ENCODE measurements around the gene LRRC7.
"Not testable (repeated sequence)": the region's sequence is repeated elsewhere in the genome, so short reads cannot be mapped to it uniquely, and the experiment has no call there.

Gene LRRC7

GRCh38 chr1:69911301-69911801 lies 343.6 kb downstream of the LRRC7 start:
- no peak for DNase-seq

DNA sequence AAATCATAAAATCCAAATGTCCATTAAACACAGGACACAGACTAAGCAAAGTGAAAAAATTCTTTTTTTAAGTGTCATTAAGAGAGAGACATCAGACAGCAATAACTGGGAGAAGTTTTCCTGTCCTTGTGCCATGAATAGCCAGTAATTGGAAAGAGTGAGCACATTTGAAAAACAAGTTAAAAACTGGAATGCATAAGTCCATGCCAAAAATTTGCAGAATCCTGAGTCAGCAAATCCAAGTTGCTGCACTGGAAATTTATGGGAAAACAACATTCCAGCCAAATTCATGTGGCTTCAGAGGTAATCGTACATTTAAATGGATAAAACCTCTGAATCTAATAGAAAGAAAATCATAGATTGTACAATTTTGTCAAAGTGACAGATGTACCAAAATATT lies 346.3 kb downstream of the LRRC7 start:
- no peak for DNase-seq

DNA sequence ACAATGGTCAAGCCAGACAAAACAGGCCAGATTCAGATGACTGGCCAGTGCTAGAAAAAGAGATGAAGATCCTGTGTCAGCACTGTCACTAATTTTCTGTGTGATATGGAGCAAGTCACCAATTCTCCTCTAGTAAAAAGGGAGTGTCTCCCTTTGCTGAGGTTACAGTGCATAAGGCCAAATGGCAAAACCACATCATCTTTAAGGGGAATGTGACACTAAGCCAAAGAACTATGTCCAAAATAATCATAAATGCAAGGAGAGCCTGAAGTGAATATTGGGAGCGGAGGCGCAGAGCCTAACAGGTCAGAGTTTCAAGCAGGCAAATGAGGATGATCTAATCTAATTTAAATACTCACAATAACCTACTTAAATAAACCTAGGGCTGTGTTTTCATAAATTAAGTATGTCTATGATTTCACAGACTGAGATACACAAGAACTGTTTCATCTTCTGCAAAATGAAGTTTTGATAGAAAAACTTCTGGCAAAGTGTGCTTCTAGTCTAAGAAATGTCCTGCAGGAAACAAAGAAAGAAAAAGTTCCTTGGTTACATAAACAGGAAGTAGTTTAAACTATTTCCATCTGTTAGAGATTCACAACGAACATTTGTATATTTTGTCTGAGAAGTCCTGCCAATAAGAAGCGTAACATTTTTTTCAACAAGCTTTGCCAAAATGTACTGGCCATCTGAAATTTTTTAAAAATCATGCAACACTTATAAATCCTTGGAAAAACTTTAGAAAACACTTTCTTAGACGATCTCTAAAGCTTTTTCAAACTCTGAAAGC lies 347.4 kb downstream of the LRRC7 start:
- no peak for DNase-seq

DNA sequence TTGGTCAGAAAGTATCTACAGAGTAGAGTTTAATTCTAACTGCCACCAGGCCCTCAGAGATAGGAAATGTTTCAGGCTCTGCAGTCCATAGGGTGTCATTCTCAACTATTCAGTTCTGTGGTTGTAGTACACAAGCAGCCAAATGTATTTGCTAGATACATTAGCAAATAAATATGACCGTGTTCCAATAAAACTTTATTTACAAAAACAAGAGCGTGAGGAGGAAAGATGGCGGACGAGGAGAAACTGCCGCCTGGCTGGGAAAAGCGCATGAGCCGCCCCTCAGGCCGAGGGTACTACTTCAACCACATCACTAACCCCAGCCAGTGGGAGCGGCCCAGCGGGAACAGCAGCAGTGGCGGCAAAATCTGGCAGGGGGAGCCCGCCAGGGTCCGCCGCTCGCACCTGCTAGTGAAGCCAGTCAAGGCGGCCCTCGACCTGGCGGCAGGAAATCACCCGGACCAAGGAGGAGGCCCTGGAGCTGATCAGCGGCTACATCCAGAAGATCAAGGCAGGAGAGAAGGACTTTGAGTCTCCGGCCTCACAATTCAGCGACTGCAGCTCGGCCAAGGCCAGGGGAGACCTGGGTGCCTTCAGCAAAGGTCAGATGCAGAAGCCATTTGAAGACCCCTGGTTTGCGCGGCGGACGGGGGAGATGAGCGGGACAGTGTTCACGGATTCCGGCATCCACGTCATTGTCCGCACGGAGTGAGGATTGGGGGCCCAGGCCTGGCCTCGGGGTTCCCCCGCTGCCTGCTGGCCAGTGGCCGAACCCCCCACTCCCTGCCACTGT lies 351.6 kb downstream of the LRRC7 start:
- no peak for DNase-seq

GRCh38 chr1:69919922-69920273 lies 352.2 kb downstream of the LRRC7 start:
- DNase-seq, result no peak

DNA sequence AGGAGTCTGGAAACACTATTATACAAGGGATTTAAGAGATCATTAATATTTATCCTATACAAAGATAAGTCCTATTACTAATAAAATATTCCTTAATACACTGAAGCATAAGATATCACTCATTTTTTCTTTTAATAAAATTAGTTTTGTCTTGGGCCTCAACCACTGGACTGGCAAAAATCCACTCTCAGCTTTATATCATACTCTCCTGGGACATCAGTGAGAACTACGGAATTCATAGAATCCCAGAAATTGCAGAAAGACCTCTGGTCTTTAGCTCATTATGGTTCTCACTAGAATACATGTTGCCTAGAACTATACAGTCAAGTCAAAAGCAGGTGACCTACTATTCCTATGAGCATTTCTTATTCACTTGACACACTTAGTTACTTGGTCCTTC lies 352.7 kb downstream of the LRRC7 start:
- no peak for DNase-seq

DNA sequence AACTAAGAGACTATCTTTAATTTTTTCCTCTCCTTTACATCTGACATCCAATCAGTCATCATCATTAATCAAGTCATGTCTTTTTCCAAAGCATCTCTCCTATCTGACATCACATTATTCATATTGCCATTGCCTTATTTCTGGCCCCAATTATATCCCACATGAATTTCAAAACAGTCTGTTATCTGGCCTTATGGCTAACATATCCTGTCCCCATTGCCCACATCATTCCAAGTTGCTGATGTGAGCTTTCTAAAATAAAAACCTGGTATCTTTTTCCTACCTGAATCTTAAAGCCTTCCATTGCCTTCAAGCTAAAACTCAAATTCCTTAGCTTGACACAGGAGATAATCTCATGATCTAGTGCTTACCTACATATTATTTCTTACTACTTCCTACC lies 353.8 kb downstream of the LRRC7 start:
- DNase-seq, result no peak

- DNase-seq, result not testable (repeated sequence)
Observed at GRCh38 chr1:69928234-69928633, 360.5 kb downstream of the LRRC7 start.

- DNase-seq, result no peak
Observed at GRCh38 chr1:69929308-69930057, 361.8 kb downstream of the LRRC7 start.

- DNase-seq, result no peak
Observed at GRCh38 chr1:69930396-69930795, 362.7 kb downstream of the LRRC7 start.

DNA sequence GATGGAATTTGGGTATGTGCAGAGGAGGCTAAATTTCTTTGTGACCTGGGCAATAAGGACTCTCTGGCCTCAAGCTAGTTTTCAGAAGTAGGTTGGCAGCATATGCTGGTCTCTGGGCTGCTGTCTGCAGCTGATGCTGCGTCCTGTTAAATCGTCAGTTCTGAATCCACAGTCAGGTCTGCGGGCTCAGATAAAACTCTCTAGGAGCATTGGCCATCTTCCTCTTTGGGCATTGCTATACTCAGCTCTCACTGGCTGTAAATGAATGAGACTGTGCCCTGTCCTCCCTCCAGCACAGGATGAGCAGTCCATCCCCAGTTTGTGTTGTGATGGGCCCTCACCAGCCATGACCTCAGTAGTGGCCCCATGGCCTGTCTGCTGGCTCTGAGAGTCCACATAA lies 365.0 kb downstream of the LRRC7 start:
- no peak for DNase-seq

DNA sequence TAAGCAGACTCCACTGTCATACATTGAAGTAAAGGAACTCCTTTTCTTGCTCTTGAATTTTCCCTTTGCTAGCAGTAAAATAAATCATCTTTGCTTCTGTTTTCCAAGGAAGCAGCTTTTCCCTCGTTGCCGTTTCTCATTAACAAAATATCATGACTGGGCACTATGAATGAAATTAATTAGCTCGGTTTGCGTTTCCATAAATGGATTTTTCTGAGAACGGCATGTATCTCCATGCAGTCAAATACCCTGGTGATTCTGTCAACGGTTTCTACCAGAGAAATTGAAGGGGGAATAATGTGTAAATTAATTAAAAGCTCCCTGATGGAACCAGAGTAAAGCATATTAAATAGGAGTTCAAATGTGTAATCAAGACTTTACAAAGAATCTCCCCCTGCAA lies 372.5 kb downstream of the LRRC7 start:
- no peak for DNase-seq

DNA sequence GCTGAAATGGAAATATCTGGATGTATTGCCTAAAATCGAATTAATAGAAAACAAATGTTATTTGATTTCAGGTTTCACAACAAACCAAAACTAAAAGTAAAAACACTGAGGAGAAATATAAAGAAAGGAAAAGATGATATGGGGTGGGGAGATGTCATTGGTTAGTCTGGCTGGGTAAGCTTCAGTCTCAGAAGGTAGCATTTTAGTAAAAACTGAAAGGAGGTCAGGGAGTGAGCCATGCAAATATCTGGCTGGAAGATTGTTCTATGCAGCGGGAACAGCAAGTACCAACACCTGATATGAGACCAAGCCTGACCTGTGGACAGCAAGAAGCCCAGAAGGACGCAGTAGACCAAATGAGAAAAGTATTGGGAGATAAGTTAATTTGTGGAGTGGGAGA lies 373.1 kb downstream of the LRRC7 start:
- DNase-seq, result no peak

GRCh38 chr1:69943030-69943429 lies 375.3 kb downstream of the LRRC7 start:
- DNase-seq, result no peak

GRCh38 chr1:69946935-69947334 lies 379.2 kb downstream of the LRRC7 start:
- DNase-seq, result no peak

DNA sequence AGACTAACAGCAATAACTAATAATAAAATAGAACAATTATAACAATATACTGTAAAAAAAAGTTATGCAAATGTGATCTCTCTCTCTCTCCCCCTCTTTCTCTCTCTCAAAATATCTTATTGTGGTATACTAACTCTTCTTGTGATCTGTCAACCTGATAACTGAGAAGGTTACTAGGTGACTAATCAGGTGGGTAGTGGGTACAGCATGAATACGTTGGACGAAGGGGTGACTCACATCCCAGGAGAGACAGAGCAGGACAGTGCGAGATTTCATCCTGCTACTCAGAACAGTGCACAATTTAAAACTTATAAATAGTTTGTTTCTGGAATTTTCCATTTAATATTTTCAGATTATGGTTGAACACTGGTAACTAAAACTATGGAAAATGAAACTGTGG lies 380.1 kb downstream of the LRRC7 start:
- DNase-seq, result no peak

DNA sequence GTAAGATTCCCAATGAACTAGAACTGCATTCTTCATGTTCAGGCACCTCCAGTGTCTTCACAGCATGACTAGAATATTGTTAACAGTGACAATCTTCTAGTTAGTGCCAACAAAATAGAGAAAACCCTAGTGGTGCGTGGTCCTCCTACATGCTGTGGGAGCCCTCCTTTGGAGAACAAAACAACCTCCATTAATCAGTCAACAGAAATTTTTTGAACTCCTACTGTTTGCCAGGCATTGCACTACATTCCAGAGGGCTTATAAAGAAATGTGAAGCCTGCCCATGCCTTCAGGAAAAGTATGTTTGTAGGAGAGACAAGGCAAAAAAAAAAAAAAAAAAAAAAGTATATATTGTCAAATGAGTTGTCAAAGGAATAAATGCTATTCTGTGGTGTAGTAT lies 385.0 kb downstream of the LRRC7 start:
- DNase-seq, result no peak

DNA sequence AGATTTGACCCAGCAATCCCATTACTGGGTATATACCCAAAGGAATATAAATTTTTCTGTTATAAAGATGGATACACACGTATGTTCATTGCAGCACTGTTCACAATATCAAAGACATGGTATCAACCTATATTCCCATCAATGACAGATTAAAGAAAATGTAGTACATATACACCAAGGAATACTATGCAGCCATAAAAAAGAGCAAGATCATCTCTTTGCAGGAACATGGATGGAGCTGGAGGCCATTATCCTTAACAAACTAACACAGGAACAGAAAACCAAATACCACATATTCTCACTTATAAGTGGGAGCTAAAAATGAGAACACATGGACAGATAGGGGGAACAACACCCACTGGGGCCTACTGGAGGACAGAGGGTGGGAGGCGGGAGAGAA lies 394.7 kb downstream of the LRRC7 start:
- not testable (repeated sequence) for DNase-seq

DNA sequence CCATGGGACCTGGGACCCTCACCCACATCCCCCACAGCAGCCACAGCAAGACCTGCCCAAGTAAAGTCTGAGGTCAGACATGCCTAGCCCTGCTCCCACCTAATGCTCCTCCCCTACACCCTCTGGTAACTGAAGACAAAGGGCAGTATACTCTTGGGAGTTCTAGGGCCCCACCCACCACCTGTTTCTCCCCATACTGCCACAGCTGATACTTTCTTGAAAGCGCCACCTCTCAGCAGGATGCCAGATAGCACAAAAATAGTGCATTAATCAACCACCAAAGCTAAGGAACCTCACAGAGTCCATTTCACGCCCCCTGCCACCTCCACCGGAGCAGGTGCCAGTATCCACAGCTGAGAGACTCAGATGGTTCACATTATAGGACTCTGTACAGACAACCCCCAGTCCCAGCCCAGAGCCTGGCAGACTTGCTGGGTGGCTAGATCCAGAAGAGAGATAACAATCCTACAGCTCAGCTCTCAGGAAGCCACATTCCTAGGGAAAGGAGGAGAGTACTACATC lies 399.6 kb downstream of the LRRC7 start:
- DNase-seq, result no peak

- no peak for DNase-seq
Observed at GRCh38 chr1:69976896-69977295, 409.2 kb downstream of the LRRC7 start.

DNA sequence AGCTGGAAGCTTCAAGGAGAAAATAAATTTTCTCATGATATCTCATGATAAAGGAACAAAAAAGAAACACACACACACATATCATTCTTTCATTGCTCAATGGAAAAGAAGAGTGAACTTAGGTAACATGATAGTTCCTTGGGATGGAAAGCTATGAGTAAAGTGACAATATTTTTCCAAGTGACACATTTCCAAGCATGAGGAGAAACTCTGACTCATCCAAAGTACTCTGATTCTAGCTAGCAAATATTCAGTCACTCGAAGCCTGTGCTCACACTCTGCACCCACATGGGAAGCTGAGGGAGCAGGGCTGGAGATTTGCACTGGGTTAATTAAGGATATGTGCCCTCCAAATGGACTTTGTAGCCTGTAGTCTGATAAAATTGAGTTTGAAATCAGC lies 415.3 kb downstream of the LRRC7 start:
- DNase-seq, result no peak

DNA sequence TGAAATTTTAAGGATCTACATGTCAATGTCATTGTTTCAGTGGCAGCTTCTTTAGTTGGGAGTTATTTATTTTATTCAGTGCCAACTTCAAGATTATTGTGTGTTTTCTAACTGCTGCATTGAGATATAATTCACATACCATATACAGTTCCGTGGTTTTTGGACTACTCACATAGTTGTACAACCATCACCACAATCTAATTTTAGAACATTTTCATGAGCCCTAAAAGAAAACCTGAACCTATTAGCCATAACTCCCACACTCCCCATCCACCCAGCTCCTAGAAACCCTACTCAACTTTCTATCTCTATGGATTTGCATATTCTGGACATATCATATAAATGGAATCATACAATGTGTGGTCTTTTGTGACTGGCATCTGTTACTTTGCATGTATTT lies 417.7 kb downstream of the LRRC7 start:
- DNase-seq, result no peak

DNA sequence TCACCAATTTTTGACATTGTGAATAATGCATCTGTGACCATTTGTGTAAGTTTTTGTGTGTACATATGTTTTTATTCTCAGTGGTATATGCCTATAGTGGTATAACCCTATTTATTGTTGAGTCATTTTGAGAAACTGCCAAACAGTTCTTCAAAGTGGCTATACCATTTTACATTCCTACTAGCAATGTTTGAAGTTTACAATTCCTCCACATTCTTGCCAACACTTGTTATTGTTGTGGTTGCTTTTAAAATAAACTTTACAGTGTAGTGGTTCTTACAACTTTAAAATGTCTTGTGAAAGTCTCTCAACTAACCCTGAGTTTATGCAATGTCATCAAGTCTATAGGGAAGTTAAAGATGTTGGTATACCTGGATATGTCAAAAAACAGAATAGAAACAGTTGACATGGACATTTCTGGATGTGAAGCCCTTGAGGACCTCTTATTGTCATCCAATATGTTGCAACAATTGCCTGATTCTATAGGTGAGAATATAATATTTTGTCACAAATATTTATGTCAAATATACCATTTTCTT lies 418.2 kb downstream of the LRRC7 start:
- no peak for DNase-seq

Data from stimulated activated CD4-positive, alpha-beta T cell treated with anti-CD3 and anti-CD28 coated beads, Interleukin-4, amount 100 ng/mL, for 1 hour (primary cell).